ENCODE data around the gene ZSCAN21. TPM values are rescaled to one million over a fixed set of nuclear protein-coding genes. Genes with fewer than 3 reads are reported as not detected.
"Not testable (repeated sequence)": the region's sequence is repeated elsewhere in the genome, so short reads cannot be mapped to it uniquely, and the experiment has no call there.

ZSCAN21 gene
- 13.6 TPM for polyA plus RNA-seq
- long read RNA-seq, donor 1, partial matches to known transcripts: 0 of 3 reads
- long read RNA-seq, donor 1, other reads (novel, unspliced or antisense): 0 of 3 reads
- long read RNA-seq, donor 2, partial matches to known transcripts: 0 of 16 reads
- long read RNA-seq, donor 2, other reads (novel, unspliced or antisense): 12 of 16 reads
- long read RNA-seq, donor 3, partial matches to known transcripts: 24 of 26 reads
- long read RNA-seq, donor 3, other reads (novel, unspliced or antisense): 0 of 26 reads
- long read RNA-seq, donor 4: 0 reads
- long read RNA-seq, donor 5: 0 reads
- long read RNA-seq, donor 6, partial matches to known transcripts: 0 of 13 reads
- long read RNA-seq, donor 6, other reads (novel, unspliced or antisense): 12 of 13 reads
- long read RNA-seq, donor 7, partial matches to known transcripts: 0 of 1 reads
- long read RNA-seq, donor 7, other reads (novel, unspliced or antisense): 0 of 1 reads
- long read RNA-seq, donor 8, partial matches to known transcripts: 6 of 9 reads
- long read RNA-seq, donor 8, other reads (novel, unspliced or antisense): 0 of 9 reads
- long read RNA-seq, donor 9, partial matches to known transcripts: 0 of 12 reads
- long read RNA-seq, donor 9, other reads (novel, unspliced or antisense): 7 of 12 reads
- long read RNA-seq, donor 10, transcript ZSCAN21-201 (4 exons, 2,005 nt): major isoform, 5 of 5 reads
- long read RNA-seq, donor 10, partial matches to known transcripts: 0 of 5 reads
- long read RNA-seq, donor 10, other reads (novel, unspliced or antisense): 0 of 5 reads
- long read RNA-seq, donor 11, partial matches to known transcripts: 6 of 7 reads
- long read RNA-seq, donor 11, other reads (novel, unspliced or antisense): 0 of 7 reads

- Histone ChIP-seq H3K9me3 (ENCODE audit: control insufficient read depth, low read depth, low read length) (no peaks in the 10 kb centered on the region), H3K4me1 (ENCODE audit: control insufficient read depth, insufficient read depth, low read length) (peaks cover 10% of the 10 kb centered on the region), H3K27me3 (ENCODE audit: control insufficient read depth, insufficient read depth, low read length) (no peaks in the 10 kb centered on the region), H3K4me3 (ENCODE audit: low read length) (peak within 1 kb of the TSS; percentile 84), H3K36me3 (ENCODE audit: control insufficient read depth, insufficient read depth, low read length) (no peaks in the 10 kb centered on the region), H3K27ac (ENCODE audit: low read length) (peak within 1 kb of the TSS; percentile 97)
- DNase-seq: peak; percentile 77 to 90
- no CpG with 5 or more reads among the region's 47 CpGs for WGBS (ENCODE audit: insufficient coverage, low lambda C conversion rate)
Observed at GRCh38 chr7:100049441-100050291, at the start of gene ZSCAN21. ZSCAN21 (plus strand) TSS chr7:100049774; CDS start chr7:100057007, 7,233 bp downstream.

GRCh38 chr7:100000239-100000638 lies 49.3 kb upstream of the ZSCAN21 start:
- H3K27ac ChIP-seq (ENCODE audit: low read length): no peak overlapping the region
- H3K36me3 ChIP-seq (ENCODE audit: control insufficient read depth, insufficient read depth, low read length): no peaks in the 10 kb centered on the region
- no peak overlapping the region for H3K4me3 ChIP-seq (ENCODE audit: low read length)
- H3K9me3 ChIP-seq (ENCODE audit: control insufficient read depth, low read depth, low read length): no peaks in the 10 kb centered on the region
- no CpG with 5 or more reads among the region's 13 CpGs for WGBS (ENCODE audit: insufficient coverage, low lambda C conversion rate)
- DNase-seq: no peak
- peaks cover 39% of the 10 kb centered on the region for H3K4me1 ChIP-seq (ENCODE audit: control insufficient read depth, insufficient read depth, low read length)
- H3K27me3 ChIP-seq (ENCODE audit: control insufficient read depth, insufficient read depth, low read length): no peaks in the 10 kb centered on the region

- peak; percentile 62 to 85 for DNase-seq
- Histone ChIP-seq H3K4me1 (ENCODE audit: control insufficient read depth, insufficient read depth, low read length) (peaks cover 34% of the 10 kb centered on the region), H3K36me3 (ENCODE audit: control insufficient read depth, insufficient read depth, low read length) (no peaks in the 10 kb centered on the region), H3K27ac (ENCODE audit: low read length) (peak overlapping the region; percentile 79), H3K4me3 (ENCODE audit: low read length) (no peak overlapping the region), H3K27me3 (ENCODE audit: control insufficient read depth, insufficient read depth, low read length) (no peaks in the 10 kb centered on the region), H3K9me3 (ENCODE audit: control insufficient read depth, low read depth, low read length) (no peaks in the 10 kb centered on the region)
- WGBS (ENCODE audit: insufficient coverage, low lambda C conversion rate): 63% methylated on average over 2 of the region's 14 CpGs
Observed at GRCh38 chr7:100003711-100004661, 45.6 kb upstream of the ZSCAN21 start.

GRCh38 chr7:100007887-100008286 lies 41.7 kb upstream of the ZSCAN21 start:
- Histone ChIP-seq H3K36me3 (ENCODE audit: control insufficient read depth, insufficient read depth, low read length) (no peaks in the 10 kb centered on the region), H3K4me1 (ENCODE audit: control insufficient read depth, insufficient read depth, low read length) (peaks cover 26% of the 10 kb centered on the region), H3K27ac (ENCODE audit: low read length) (no peak overlapping the region), H3K4me3 (ENCODE audit: low read length) (no peak overlapping the region), H3K27me3 (ENCODE audit: control insufficient read depth, insufficient read depth, low read length) (no peaks in the 10 kb centered on the region), H3K9me3 (ENCODE audit: control insufficient read depth, low read depth, low read length) (no peaks in the 10 kb centered on the region)
- DNase-seq: no peak
- no CpG with 5 or more reads among the region's 3 CpGs for WGBS (ENCODE audit: insufficient coverage, low lambda C conversion rate)

GRCh38 chr7:100008525-100008924 lies 41.0 kb upstream of the ZSCAN21 start:
- peak overlapping the region; percentile 59 for H3K27ac ChIP-seq (ENCODE audit: low read length)
- no CpG with 5 or more reads among the region's 10 CpGs for WGBS (ENCODE audit: insufficient coverage, low lambda C conversion rate)
- H3K4me3 ChIP-seq (ENCODE audit: low read length): no peak overlapping the region
- H3K36me3 ChIP-seq (ENCODE audit: control insufficient read depth, insufficient read depth, low read length): no peaks in the 10 kb centered on the region
- peaks cover 20% of the 10 kb centered on the region for H3K4me1 ChIP-seq (ENCODE audit: control insufficient read depth, insufficient read depth, low read length)
- no peaks in the 10 kb centered on the region for H3K9me3 ChIP-seq (ENCODE audit: control insufficient read depth, low read depth, low read length)
- DNase-seq: peak; percentile 64 to 83
- no peaks in the 10 kb centered on the region for H3K27me3 ChIP-seq (ENCODE audit: control insufficient read depth, insufficient read depth, low read length)

GRCh38 chr7:100009952-100010351 lies 39.6 kb upstream of the ZSCAN21 start:
- H3K4me3 ChIP-seq (ENCODE audit: low read length); H3K27ac ChIP-seq (ENCODE audit: low read length): not testable (repeated sequence)
- no CpG with 5 or more reads among the region's 8 CpGs for WGBS (ENCODE audit: insufficient coverage, low lambda C conversion rate)

GRCh38 chr7:100010901-100011300 lies 38.7 kb upstream of the ZSCAN21 start:
- H3K27me3 ChIP-seq (ENCODE audit: control insufficient read depth, insufficient read depth, low read length): no peaks in the 10 kb centered on the region
- no peaks in the 10 kb centered on the region for H3K9me3 ChIP-seq (ENCODE audit: control insufficient read depth, low read depth, low read length)
- 89% methylated on average over 2 of the region's 2 CpGs for WGBS (ENCODE audit: insufficient coverage, low lambda C conversion rate)
- no peak overlapping the region for H3K27ac ChIP-seq (ENCODE audit: low read length)
- no peaks in the 10 kb centered on the region for H3K36me3 ChIP-seq (ENCODE audit: control insufficient read depth, insufficient read depth, low read length)
- DNase-seq: no peak
- H3K4me3 ChIP-seq (ENCODE audit: low read length): no peak overlapping the region
- H3K4me1 ChIP-seq (ENCODE audit: control insufficient read depth, insufficient read depth, low read length): peaks cover 18% of the 10 kb centered on the region

More at GRCh38 chr7:100009952-100010351, 39.6 kb upstream of the ZSCAN21 start:
- H3K4me1 ChIP-seq (ENCODE audit: control insufficient read depth, insufficient read depth, low read length): peaks cover 15% of the 10 kb centered on the region
- not testable (repeated sequence) for H3K9me3 ChIP-seq (ENCODE audit: control insufficient read depth, low read depth, low read length); H3K36me3 ChIP-seq (ENCODE audit: control insufficient read depth, insufficient read depth, low read length); DNase-seq; H3K27me3 ChIP-seq (ENCODE audit: control insufficient read depth, insufficient read depth, low read length)

- H3K27me3 ChIP-seq (ENCODE audit: control insufficient read depth, insufficient read depth, low read length): no peaks in the 10 kb centered on the region
- no peaks in the 10 kb centered on the region for H3K36me3 ChIP-seq (ENCODE audit: control insufficient read depth, insufficient read depth, low read length)
- no peak overlapping the region for H3K27ac ChIP-seq (ENCODE audit: low read length)
- no peak for DNase-seq
- H3K9me3 ChIP-seq (ENCODE audit: control insufficient read depth, low read depth, low read length): no peaks in the 10 kb centered on the region
- H3K4me1 ChIP-seq (ENCODE audit: control insufficient read depth, insufficient read depth, low read length): peaks cover 18% of the 10 kb centered on the region
- WGBS (ENCODE audit: insufficient coverage, low lambda C conversion rate): no CpG with 5 or more reads among the region's 3 CpGs
- H3K4me3 ChIP-seq (ENCODE audit: low read length): no peak overlapping the region
Observed at GRCh38 chr7:100011516-100011915, 38.1 kb upstream of the ZSCAN21 start.
